Cerebellar cortex (tissue), 1 donor: ENCODE data around the gene RPL32.
"Not testable (repeated sequence)": the region's sequence is repeated elsewhere in the genome, so short reads cannot be mapped to it uniquely, and the experiment has no call there.

Experiments used
- DNase-seq: peaks from one replicate; pipeline ENCODE4 v3.0.0-alpha.2; 2015; ENCODE audit warnings: low spot score

RPL32 gene

GRCh38 chr3:12841149-12841969 lies at the start of gene RPL32:
TSS of gene RPL32 (minus strand) at chr3:12841565. CDS start at chr3:12840237, 1,328 bp downstream.
- peak; percentile 97 for DNase-seq

GRCh38 chr3:12890610-12891390 lies 49.4 kb upstream of the RPL32 start:
- DNase-seq = no peak

- peak; percentile 70 for DNase-seq
These were observed 45.4 kb upstream of the RPL32 start for GRCh38 chr3:12886736-12887135.

- DNase-seq = no peak
These were observed 44.8 kb upstream of the RPL32 start for GRCh38 chr3:12886106-12886679.

GRCh38 chr3:12885583-12885930 lies 44.2 kb upstream of the RPL32 start:
- DNase-seq = no peak

- no peak for DNase-seq
These were observed 43.6 kb upstream of the RPL32 start for GRCh38 chr3:12884790-12885582.

GRCh38 chr3:12884186-12884680 lies 42.9 kb upstream of the RPL32 start:
- peak; percentile 70 for DNase-seq

GRCh38 chr3:12882336-12883310 lies 41.3 kb upstream of the RPL32 start:
- DNase-seq = no peak

GRCh38 chr3:12881858-12882257 lies 40.5 kb upstream of the RPL32 start:
- DNase-seq = not testable (repeated sequence)

- DNase-seq = no peak
These were observed 37.9 kb upstream of the RPL32 start for GRCh38 chr3:12879191-12879815.

- DNase-seq = not testable (repeated sequence)
These were observed 37.4 kb upstream of the RPL32 start for GRCh38 chr3:12878758-12879157.

GRCh38 chr3:12878141-12878574 lies 36.8 kb upstream of the RPL32 start:
- DNase-seq = no peak

- DNase-seq = no peak
These were observed 35.7 kb upstream of the RPL32 start for GRCh38 chr3:12877040-12877439.

- no peak for DNase-seq
These were observed 34.8 kb upstream of the RPL32 start for GRCh38 chr3:12875857-12876836.

- DNase-seq = no peak
These were observed 30.1 kb upstream of the RPL32 start for GRCh38 chr3:12871404-12871983.

GRCh38 chr3:12870942-12871341 lies 29.6 kb upstream of the RPL32 start:
- DNase-seq = no peak

- no peak for DNase-seq
These were observed 27.8 kb upstream of the RPL32 start for GRCh38 chr3:12869035-12869621.
